Uterus (tissue), 2 donors: ENCODE measurements around the gene TUBGCP5.

Experiments
- CTCF ChIP-seq, 4 experiments: fragments of 200-600 bp in 2 of 4; fragments of 450-650 bp in 2 of 4; sonication (generic) in 2 of 4; IDR thresholded peaks; one replicate each; pipeline ENCODE4 v1.5.1; 2016 to 2019; ENCODE audit warnings: antibody characterized with exemption in 4 of 4, mild to moderate bottlenecking in 2 of 4, moderate library complexity in 1 of 4
- POLR2A ChIP-seq, 2 donors: fragments of 450-650 bp; IDR thresholded peaks; one replicate each; pipeline ENCODE4 v1.6.1; 2016; ENCODE audit warnings: antibody characterized with exemption in 2 of 2, mild to moderate bottlenecking in 1 of 2, moderate library complexity in 1 of 2

- TF ChIP-seq CTCF (IDR thresholded peaks at IDR 0.05) (no peak), POLR2A (IDR thresholded peaks at IDR 0.05) (no peak)
Measured at GRCh38 chr15:23074684-23075083, 35.3 kb upstream of the TUBGCP5 start.
